HepG2 (cell line): ENCODE data around the gene CTBP1. TPM values are rescaled to one million over a fixed set of nuclear protein-coding genes. Genes with fewer than 3 reads are reported as not detected.
A peak's percentile ranks its signal among the peaks of the same experiment; 100 is the strongest.

ENCODE experiments used
- ATAC-seq: fragments of 200-7000 bp; cut with Tn5 transposase; 3 replicates; pipeline ENCODE4 v1.9.1; 2020; ENCODE audit warnings: mild to moderate bottlenecking, moderate library complexity
- BruUV-seq: library from RNA; stranded (reverse); fragments of 400-500 nt; replicated peaks from 2 replicates; lab custom pipeline; 2021; lab: Mats Ljungman, UMichigan
- CTCF ChIA-PET: fragments of 300-600 bp; formaldehyde crosslinking; extraction: SDS; loops from one replicate; lab custom pipeline; 2021; ENCODE audit warnings: low total read pairs, inconsistent platforms, low intra/inter-chr PET ratio; lab: Yijun Ruan, JAX
- POLR2A ChIA-PET: fragments of 350-600 bp; sonication (Branson Sonifier 250); formaldehyde crosslinking; loops from one replicate; lab custom pipeline; 2020; ENCODE audit warnings: antibody characterized with exemption, inconsistent platforms; lab: Yijun Ruan, JAX
- DNase-seq: peaks from one replicate; pipeline ENCODE4 v3.0.0-alpha.2; 2015; ENCODE audit warnings: low spot score
- FAIRE-seq: peaks from 3 replicates; lab custom pipeline; 2011; peaks lifted over from hg19 to GRCh38; lab: Jason Lieb, UNC
- H2AFZ ChIP-seq: one replicate; pipeline ENCODE4 v1.6.1; 2011; ENCODE audit warnings: low read length, inconsistent platforms
- H3K27ac ChIP-seq: fragments of 300-600 bp; 3 replicates; pipeline ENCODE4 v1.8.0; 2011; ENCODE audit warnings: mixed run types, mild to moderate bottlenecking, mixed read lengths, low read length, inconsistent platforms; ENCODE audit not compliant: insufficient read depth; ENCODE audit errors: extremely low read length
- H3K27me3 ChIP-seq, 2 experiments: fragments of 200-600 bp in 1 of 2; 2 replicates in 1 of 2; 3 replicates in 1 of 2; pipeline versions ENCODE4 v1.6.0 to v1.8.0; 2011; ENCODE audit warnings: low read length in 2 of 2, mild to moderate bottlenecking in 2 of 2, moderate library complexity in 2 of 2, inconsistent platforms in 1 of 2; ENCODE audit not compliant: insufficient read depth in 2 of 2, control insufficient read depth in 1 of 2
- H3K36me3 ChIP-seq, 2 experiments: fragments of 200-600 bp in 1 of 2; replicated peaks in 1 of 2; 2 replicates in 1 of 2; 3 replicates in 1 of 2; pipeline versions ENCODE4 v1.5.1 to v1.8.0; 2011; ENCODE audit warnings: low read length in 2 of 2, inconsistent platforms in 1 of 2; ENCODE audit not compliant: insufficient read depth in 2 of 2, control insufficient read depth in 1 of 2
- H3K4me1 ChIP-seq: 2 replicates; pipeline ENCODE4 v1.5.1; 2012; ENCODE audit warnings: low read length, inconsistent platforms; ENCODE audit not compliant: insufficient read depth
- H3K4me2 ChIP-seq: 2 replicates; pipeline ENCODE4 v1.6.0; 2011; ENCODE audit warnings: low read depth, low read length, inconsistent platforms
- H3K4me3 ChIP-seq, 3 experiments: fragments of 200-600 bp in 1 of 3; sonication (generic), shearing (Covaris generic) in 1 of 3; replicated peaks in 1 of 3; 2 replicates each; pipeline ENCODE4 v1.5.1; 2011 to 2016; ENCODE audit warnings: low read length in 3 of 3, inconsistent platforms in 2 of 3, low read depth in 2 of 3, mild to moderate bottlenecking in 2 of 3, control low read depth in 1 of 3, mixed read lengths in 1 of 3; ENCODE audit not compliant: insufficient read depth in 1 of 3
- H3K79me2 ChIP-seq: one replicate; pipeline ENCODE4 v1.6.1; 2011; ENCODE audit warnings: low read length, inconsistent platforms; ENCODE audit not compliant: insufficient read depth
- H3K9ac ChIP-seq: 2 replicates; pipeline ENCODE4 v1.6.0; 2011; ENCODE audit warnings: mild to moderate bottlenecking, low read depth, low read length, inconsistent platforms; ENCODE audit not compliant: insufficient read depth
- H3K9me3 ChIP-seq: 2 replicates; pipeline ENCODE4 v1.5.1; 2012; ENCODE audit warnings: mild to moderate bottlenecking, low read length
- H4K20me1 ChIP-seq: 2 replicates; pipeline ENCODE4 v1.6.0; 2011; ENCODE audit warnings: inconsistent platforms, mild to moderate bottlenecking, low read length, moderate library complexity; ENCODE audit not compliant: insufficient read depth
- ARID4A ChIP-seq: sonication (generic); formaldehyde crosslinking; IDR thresholded peaks from 2 replicates; pipeline ENCODE4 v1.5.0; 2020; ENCODE audit warnings: mild to moderate bottlenecking, missing genetic modification reagents, borderline replicate concordance
- ARID5B ChIP-seq: IDR thresholded peaks from 2 replicates; pipeline ENCODE4 v1.4.0; 2020; ENCODE audit warnings: mild to moderate bottlenecking, missing genetic modification reagents
- IKZF5 ChIP-seq: IDR thresholded peaks from 2 replicates; pipeline ENCODE4 v1.6.1; 2018; ENCODE audit warnings: missing genetic modification reagents, mild to moderate bottlenecking, missing compliant biosample characterization
- MXD4 ChIP-seq: IDR thresholded peaks from 2 replicates; pipeline ENCODE4 v1.6.1; 2016; ENCODE audit warnings: mild to moderate bottlenecking, missing biosample characterization, missing genetic modification reagents
- NFKBIZ ChIP-seq: IDR thresholded peaks from 2 replicates; pipeline ENCODE4 v1.6.1; 2018; ENCODE audit warnings: missing genetic modification reagents, missing compliant biosample characterization
- PLRG1 ChIP-seq: fragments of 450-650 bp; conservative IDR thresholded peaks from 2 replicates; pipeline ENCODE4 v1.6.1; 2016
- ZFP37 ChIP-seq: sonication (generic); formaldehyde crosslinking; IDR thresholded peaks from 2 replicates; pipeline ENCODE4 v1.4.0; 2020; ENCODE audit warnings: missing genetic modification reagents, borderline replicate concordance
- ZNF33A ChIP-seq: sonication (generic); formaldehyde crosslinking; IDR thresholded peaks from 2 replicates; pipeline ENCODE4 v1.5.1; 2020; ENCODE audit warnings: missing genetic modification reagents, mild to moderate bottlenecking, moderate library complexity, borderline replicate concordance
- ZNF878 ChIP-seq: sonication (generic); formaldehyde crosslinking; IDR thresholded peaks from 2 replicates; pipeline ENCODE4 v1.8.1; 2023; ENCODE audit warnings: mild to moderate bottlenecking, missing genetic modification reagents, moderate library complexity
- WGBS: methylation state at CpG from one replicate; pipeline ENCODE4 v1.1.6; 2017; ENCODE audit warnings: low lambda C conversion rate; 5-methylcytosine and 5-hydroxymethylcytosine counted together
- in situ Hi-C: cut with HindIII; loops from 2 replicates; pipeline ENCODE4 v1.10.0; 2017; ENCODE audit warnings: low pct_unique_long_range_greater_than_20kb; ENCODE audit not compliant: extremely low pct_ligation_motif_present
- intact Hi-C: fragments of 100-400 bp; cut with micrococcal nuclease; formaldehyde crosslinking; loops from one replicate; pipeline ENCODE4 v1.10.0; 2022; ENCODE audit not compliant: unreplicated experiment
- polyA plus RNA-seq, 8 experiments: library from polyadenylated mRNA; depleted of rRNA in 3 of 8; stranded (reverse) in 7 of 8; unstranded in 1 of 8; fragments of >200 nt; fragmentation: Illumina TruSeq in 4 of 8; extraction: Trizol in 4 of 8; gene quantifications; 2 replicates each; pipeline versions ENCODE4 v1.2.1 to v1.2.3, GENCODE V29; 2011 to 2016; ENCODE audit warnings: low read depth in 4 of 8, missing spikeins in 1 of 8, mixed read lengths in 1 of 8; ENCODE audit not compliant: insufficient read depth in 1 of 8
- total RNA-seq, 5 experiments: library from RNA; depleted of rRNA; stranded (reverse); fragments of >200 nt; fragmentation: Illumina TruSeq; extraction: Trizol; gene quantifications; 2 replicates each; pipeline ENCODE4 v1.2.3, GENCODE V29; 2016; ENCODE audit warnings: low read depth in 1 of 5
- TF ChIP-seq, protein P1 (sequence below): sonication (generic); formaldehyde crosslinking; IDR thresholded peaks from 2 replicates; pipeline ENCODE4 v1.4.0; 2020; ENCODE audit warnings: low read depth, mild to moderate bottlenecking, missing genetic modification reagents

The CTBP1 gene
- total and polyA plus RNA-seq, 2 of the 13 experiments (the other 11 are each of a cell fraction or from before 2014, with no cell fraction given): 78.5 to 112 TPM

DNA sequence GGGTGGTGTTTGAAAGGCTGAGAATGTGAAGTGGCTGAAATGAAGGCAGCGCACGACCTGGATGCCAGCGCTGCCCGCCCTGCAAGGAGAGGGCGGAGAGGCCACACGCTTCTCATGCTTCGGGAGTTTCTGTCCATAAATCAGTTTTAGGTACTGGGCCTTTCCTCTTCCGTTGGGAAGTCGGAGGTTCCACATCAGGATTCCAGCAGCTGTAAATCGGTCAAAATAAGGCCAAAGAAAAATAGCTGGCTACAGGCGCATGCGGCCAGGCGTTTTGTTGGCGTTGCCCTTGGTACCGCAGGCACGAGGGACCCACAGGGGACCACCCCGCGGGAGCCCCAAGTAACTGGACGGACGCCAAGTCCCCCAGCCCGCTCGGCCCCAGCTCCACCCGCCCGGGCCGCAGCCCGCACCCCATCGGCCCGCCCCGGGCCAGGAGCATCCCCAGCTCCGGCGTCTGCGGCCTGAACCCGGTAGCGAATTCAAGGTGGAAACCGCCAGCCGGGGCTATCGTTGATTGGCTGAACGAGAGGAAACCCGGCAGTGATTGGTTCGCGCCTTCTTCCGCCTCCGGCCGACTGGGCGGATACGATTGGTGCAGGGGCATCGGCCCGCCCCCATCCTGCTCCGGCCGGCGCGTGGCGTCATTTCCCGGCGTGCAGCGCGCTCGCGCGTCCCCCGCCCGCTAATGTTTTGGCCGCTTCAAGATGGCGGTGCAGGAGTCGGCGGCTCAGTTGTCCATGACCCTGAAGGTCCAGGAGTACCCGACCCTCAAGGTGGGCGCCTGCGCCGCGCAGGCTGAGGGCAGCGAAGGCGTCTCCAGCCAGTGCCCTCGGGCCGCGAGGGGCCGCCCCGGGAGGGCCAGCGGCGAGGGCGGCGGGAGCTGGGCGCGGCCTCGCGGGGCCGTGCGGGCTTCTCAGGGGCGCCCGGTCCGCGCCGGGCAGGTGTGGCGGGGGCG lies 40.6 kb upstream of the CTBP1 start, which contains the start of gene MAEA:
Gene MAEA (plus strand): TSS at position 685 of the 958 bp plus-strand sequence. CDS start 23 bp downstream, at position 708.
- Histone ChIP-seq H3K27ac (peak within 1 kb of the TSS; percentile 72), H4K20me1 (peaks cover 39% of the 10 kb centered on the region), H3K36me3 (no peaks in the 10 kb centered on the region; a peak in 1 of 5 replicates), H2AFZ (no peak within 1 kb of the TSS), H3K4me1 (peaks cover 50% of the 10 kb centered on the region), H3K4me2 (peak within 1 kb of the TSS; percentile 95), H3K9me3 (peaks cover 5% of the 10 kb centered on the region; the same call in 1 of the 2 replicates), H3K79me2 (peaks cover 57% of the 10 kb centered on the region), H3K9ac (peak within 1 kb of the TSS; percentile 96), H3K27me3 (no peaks in the 10 kb centered on the region; a peak in 1 of 5 replicates), H3K4me3 (peak within 1 kb of the TSS; percentile 81 to 94 (median 84))
- POLR2A ChIA-PET: interaction anchor here (0.7 to 5.5 kb wide), 6 partner anchors 20 to 116 kb away, joined by 3 to 33 read pairs (median 6); partner anchors contain the start of genes CTBP1 and UVSSA
- BruUV-seq: TSS peak; percentile 93
- CTCF ChIA-PET: no interaction called here
- DNase-seq (peak; percentile 92), ATAC-seq (peak; percentile 90), FAIRE-seq (peak; percentile 90)
- WGBS: 1% methylated on average over 35 of the region's 95 CpGs
- in situ Hi-C loops (no loop called here), intact Hi-C loops (loop anchor here (2.0 kb wide), 1 partner anchor 57 kb away; the partner anchor contains the start of gene UVSSA)
- TF ChIP-seq IKZF5 (CRISPR knock-in tag): peak; percentile 71; the same call in 1 of the 2 replicates
- no peak for TF ChIP-seq ARID5B (CRISPR knock-in tag)
- peak; percentile 96 for TF ChIP-seq ARID4A (CRISPR knock-in tag)
- TF ChIP-seq ZFP37 (CRISPR knock-in tag): no peak
- TF ChIP-seq ZNF33A (CRISPR knock-in tag): no peak
- peak; percentile 71 for TF ChIP-seq MXD4
- TF ChIP-seq NFKBIZ (CRISPR knock-in tag): no peak; the same call in 1 of the 2 replicates
- TF ChIP-seq PLRG1: no peak
- peak; percentile 63; the same call in 1 of the 2 replicates for TF ChIP-seq ZNF878 (CRISPR knock-in tag)
- TF ChIP-seq, protein P1, sequence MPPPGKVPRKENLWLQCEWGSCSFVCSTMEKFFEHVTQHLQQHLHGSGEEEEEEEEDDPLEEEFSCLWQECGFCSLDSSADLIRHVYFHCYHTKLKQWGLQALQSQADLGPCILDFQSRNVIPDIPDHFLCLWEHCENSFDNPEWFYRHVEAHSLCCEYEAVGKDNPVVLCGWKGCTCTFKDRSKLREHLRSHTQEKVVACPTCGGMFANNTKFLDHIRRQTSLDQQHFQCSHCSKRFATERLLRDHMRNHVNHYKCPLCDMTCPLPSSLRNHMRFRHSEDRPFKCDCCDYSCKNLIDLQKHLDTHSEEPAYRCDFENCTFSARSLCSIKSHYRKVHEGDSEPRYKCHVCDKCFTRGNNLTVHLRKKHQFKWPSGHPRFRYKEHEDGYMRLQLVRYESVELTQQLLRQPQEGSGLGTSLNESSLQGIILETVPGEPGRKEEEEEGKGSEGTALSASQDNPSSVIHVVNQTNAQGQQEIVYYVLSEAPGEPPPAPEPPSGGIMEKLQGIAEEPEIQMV (CRISPR knock-in tag): no peak
